HG02759 (cell line): ENCODE measurements around the gene CSH2.
A peak's percentile ranks its signal among the peaks of the same experiment; 100 is the strongest.
"Not testable (repeated sequence)": the region's sequence is repeated elsewhere in the genome, so short reads cannot be mapped to it uniquely, and the experiment has no call there.

ENCODE experiments used
- ATAC-seq: cut with Tn5 transposase; IDR thresholded peaks from one replicate; pipeline ENCODE4 v1.9.1; 2021; ENCODE audit warnings: mild to moderate bottlenecking, moderate library complexity; ENCODE audit not compliant: unreplicated experiment

The CSH2 gene

DNA sequence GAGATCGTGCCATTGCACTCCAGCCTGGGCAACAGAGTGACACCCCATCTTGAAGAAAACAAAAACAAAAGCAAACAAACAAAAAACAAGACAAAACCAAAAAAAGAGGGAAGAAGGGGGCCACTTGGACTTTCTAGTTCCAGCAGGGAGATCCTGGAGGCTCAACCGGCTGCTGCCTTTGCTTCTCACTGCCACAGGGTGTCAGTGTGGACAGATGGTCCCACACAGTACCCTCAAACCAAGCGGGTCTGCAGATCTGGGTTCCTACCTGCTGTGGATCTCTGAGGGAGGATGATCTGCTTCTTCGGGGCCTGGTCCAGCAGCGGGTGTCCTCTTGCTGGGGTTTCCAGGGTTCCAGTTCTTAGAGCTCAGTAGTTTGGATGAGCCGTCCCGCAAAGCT is 6.9 kb downstream of the CSH2 start:
- ATAC-seq, result not testable (repeated sequence)

DNA sequence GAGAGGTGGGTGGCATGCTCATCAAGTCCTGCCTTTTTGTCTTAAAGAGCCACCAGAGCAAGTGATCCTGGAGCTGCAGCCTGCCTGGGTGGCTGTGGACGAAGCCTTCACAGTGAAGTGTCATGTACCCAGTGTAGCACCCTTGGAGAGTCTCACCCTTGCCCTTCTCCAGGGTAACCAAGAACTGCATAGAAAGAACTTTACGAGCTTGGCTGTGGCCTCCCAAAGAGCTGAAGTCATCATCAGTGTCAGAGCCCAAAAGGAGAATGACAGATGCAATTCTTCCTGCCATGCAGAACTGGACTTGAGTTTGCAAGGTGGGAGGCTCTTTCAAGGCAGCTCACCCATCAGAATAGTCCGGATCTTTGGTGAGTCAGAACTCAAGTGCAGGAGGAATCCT is 14.2 kb downstream of the CSH2 start:
- ATAC-seq, result no peak

DNA sequence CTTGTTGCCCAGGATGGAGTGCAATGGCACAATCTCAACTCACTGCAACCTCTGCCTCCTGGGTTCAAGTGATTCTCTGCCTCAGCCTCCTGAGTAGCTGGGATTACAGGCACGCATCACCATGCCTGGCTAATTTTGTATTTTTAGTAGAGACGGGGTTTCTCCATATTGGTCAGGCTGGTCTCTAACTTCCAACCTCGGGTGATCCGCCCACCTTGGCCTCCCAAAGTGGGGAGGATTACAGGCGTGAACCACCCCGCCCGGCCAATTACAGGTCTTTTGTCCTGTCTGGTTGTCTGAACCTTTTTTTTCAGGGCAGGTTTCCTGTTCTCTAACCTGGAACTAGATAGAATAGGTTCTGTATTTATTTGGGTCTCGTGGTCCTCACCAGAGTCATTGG is 17.1 kb downstream of the CSH2 start:
- not testable (repeated sequence) for ATAC-seq

DNA sequence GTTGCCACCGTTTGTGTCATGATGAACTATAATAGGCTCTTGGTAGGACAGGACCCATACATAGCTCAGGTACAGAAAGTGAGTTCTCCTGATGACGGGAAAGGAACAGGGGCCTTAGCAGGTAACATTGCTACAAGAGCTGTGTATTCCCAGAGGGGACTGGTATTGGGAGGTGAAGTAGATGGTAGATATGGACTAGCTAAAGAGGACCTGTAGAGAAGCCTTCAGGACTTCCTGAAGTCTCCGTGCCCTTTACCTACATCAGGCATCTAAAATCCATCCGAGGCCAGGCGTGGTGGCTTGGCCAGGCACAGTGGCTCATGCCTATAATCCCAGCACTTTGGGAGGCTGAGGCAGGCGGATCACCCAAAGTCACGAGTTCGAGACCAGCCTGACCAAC is 18.3 kb downstream of the CSH2 start:
- ATAC-seq, result no peak

DNA sequence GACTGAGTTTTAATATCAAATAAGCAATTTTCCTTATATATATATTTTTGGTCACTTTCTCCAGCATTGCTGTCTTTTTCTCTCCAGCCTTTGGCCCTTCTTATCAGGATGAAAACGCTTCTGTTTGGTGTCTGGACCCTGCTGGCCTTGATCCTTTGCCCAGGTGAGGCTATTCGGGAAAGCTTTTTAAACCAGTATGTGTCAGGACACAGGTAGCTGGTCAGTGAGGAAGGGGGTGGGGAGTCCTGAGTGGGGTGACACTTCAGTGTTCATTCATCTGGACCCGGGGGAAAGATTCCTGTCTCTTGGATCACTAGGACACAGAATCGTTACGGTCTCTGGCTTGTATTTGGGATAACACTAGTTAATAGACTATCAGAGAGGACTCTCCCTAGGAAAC is 18.8 kb downstream of the CSH2 start:
- ATAC-seq, result no peak

DNA sequence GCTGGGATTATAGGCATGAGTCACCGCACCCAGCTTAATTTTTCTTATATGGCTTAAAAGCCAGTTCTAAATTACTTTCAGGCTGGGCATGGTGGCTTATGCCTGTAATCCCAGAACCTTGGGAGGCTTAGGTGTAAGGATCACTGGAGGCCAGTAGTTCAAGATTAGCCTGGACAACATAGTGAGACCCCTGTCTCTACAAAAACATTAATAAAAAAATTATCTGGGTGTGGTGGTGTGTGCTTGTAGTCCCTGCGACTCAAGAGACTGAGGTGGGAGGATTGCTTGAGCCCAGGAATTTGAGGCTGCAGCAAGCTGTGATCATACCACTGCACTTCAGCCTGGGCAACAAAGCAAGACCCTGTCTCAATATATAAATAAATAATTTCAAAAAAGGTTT is 20.2 kb downstream of the CSH2 start:
- no peak for ATAC-seq

DNA sequence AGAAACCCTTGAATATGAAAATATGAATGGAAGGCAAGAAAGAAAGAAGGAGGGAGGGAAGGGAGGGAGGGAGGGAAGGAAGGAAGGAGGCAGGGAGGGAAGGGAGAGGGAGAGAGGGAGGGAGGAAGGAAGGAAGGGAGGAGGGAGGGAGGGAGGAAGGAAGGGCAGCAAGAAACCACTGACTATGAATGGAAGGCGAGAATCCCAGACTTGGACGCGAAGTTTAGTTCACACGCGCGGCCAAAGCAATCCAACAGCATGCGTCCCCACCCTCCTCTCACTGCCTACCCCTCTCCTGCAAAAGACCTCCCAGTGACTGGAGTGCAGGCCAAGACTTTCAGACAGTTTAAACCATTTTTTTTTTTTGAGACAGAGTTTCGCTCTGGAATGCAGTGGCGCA is 23.1 kb downstream of the CSH2 start:
- no peak for ATAC-seq

DNA sequence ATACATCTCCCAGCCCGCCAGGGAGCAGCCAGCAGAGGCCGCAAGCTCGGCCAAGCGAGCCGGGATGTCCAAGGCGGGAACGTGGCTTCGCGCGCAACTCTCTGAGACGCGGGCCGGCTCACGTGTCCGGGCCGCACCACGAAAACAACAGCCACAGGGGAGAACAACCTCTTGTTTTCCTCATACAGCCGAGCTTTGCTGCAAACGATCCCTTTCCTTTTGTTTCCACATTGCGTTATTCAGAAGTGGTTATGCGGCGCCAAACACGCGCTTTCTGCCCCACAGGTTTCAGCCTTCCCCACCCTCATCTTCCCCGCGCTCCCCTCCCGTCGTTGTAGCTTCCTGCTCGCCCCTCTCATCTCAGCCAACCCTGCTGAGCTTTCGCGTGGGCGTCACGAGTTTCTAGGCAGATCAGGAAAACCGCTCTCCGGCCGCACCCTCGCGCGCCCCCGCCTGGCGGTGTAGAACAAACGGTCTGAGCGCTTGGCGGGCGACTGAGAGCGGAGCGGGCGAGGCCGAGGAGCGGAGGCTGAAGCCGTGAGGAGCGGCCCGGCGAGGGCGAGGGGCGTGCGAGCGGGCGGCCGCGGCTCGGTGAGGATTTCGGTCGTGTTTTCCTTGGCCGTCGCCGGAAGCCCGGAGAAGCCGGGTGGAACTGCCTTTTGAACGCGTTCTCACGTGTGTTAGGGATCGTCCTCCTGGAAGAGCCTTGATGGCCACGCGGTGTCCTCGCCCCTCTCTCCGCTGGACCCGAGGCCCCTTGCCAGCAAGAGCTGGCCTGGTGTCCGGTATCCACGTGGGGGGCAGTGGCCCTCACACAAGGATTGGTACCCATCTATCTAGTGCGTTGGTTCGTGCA is 24.4 kb downstream of the CSH2 start:
- peak; percentile 93 for ATAC-seq

DNA sequence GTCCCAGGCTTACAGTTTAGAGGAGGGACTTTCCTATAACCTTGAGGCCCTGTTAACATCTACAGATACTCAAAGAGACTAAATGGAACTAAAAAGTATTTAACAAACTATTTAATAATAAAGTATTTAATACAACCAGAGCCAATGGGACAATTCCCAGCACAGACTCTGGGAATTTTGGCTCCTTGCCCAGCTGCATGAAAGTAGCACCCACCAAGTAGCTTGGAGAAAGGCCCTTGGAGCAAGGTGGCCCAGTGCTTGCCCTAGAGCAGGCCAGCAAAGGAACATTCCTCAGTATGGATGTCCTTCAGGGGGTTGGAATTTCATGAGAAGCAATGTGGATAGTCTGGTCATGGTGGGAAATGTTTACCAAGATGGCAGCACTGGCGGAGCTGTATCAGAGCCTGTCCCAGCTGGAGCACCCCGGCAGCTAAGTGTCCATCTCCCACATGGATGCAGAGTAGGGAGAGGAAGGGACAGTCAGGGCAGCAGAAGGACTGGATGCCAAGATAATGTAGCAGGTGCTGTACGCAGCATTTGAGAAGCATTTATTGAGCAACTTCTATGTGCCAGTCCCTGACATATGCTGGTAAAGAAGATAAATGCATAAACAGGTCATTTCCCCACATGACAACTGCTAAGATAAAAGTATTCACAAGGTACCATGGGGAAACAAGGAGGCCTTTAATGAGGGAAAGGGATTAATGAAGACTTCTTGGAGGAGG is 25.8 kb downstream of the CSH2 start:
- no peak for ATAC-seq

DNA sequence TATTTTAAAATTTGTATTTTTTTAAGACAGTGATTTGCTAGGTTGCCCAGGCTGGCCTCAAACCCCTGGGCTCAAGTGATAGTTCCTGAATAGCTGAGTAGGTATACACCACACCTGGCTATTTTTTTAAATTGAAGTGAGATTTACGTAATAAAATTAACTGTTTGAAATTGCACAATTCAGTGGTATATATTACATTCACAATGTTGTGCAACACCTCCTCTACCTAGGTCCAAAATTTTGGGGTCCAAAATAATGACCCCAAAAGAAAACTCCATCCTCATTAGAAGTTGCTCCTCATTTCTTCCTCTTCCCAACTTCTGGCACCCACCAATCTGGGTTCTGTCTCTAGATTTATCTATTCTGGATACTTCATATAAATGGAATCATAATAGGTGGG is 28.0 kb downstream of the CSH2 start:
- no peak for ATAC-seq

DNA sequence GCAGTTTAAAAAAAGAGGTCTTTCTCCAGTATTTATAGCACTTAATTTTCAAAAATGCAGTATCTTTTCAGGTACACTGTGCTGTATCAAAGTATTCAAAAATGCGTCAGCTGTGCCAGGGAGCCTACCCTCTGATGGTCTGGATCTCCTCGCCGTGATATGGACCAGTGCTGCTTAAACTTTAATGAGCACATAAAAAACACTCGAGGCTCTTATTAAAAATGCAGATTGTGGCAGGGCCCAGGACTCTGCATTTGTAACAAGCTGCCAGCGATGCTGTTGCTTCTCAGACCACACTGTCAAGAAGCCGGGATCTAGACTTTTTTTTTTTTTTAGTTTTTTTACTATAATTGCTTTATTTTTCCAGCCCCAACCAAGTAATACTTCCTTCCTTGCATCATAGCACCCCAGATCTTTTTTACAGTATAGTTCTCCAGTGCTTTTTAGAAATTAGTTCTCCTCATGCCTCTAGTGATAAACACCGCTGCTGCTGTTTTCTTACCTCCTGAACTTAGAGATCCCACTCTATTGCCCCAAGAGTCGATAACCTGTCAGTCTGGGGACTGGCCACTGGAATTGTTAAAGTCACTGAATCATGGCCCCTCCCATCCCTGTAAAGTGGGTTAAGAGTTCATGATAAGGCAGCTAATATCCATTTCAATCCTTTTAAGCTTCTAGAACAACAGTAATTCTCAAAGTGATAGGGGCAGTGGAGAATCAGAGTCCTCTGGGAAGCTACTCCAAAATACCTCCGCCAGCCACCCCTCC is 29.4 kb downstream of the CSH2 start:
- no peak for ATAC-seq

DNA sequence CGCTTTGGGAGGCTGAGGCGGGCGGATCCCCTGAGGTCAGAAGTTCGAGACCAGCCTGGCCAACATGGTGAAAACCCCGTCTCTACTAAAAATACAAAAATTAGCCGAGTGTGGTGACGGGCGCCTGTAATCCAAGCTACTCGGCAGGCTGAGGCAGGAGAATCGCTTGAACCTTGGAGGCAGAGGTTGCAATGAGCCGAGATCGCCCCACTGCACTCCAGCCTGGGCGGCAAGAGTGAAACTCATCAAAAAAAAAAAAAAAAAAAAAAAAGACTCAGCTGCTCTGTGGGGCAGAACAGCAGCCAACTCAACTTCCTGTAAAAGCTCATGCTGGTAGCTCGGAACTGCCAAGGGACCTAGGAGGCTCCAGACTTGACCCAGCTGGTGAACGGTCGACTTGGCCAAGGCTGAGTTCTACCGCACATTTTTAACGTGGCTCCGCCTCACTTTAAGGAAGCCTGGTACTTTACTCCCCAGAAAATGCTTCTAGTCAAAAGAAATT is 30.0 kb downstream of the CSH2 start:
- not testable (repeated sequence) for ATAC-seq

DNA sequence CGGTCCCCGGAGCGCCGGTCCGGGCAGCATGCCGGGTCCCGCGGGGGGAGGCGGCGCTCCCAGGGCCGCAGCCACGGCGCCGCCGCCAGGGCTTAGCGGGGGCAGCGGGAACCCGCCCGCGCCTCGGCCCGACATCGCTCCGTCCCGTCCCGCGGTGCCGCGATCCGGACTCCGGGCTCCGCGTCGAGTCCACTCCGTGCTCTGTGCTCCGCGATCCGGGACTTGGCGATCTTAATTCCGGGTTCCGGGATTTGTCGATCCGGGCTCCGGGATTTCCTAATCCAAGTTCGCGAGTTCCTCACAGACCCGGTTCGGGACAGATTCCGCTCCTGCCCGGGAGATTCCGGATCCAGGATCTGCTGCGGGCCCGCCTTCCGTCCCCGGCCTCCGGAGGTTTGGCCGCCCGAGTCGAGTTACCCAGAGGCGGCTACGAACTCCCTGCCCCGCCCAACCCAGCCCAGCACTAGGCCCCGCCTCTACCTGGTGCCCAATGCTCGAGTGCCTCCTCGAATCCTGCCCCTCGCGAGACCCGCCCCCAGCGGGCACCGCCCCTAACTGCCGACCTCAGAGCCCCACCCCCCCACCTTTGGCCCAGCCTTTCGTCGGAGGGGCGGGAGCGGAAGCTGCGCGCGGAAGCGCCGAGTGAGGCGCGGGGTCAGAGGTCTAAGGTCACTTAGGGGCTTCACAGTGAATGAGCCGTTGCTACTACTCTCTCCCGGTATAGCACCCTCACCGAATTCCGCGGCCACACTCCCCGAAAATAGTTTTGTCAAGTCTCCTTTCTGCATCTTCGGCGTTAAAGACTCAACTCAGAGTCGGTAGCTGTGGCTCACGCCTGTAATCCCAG is 30.7 kb downstream of the CSH2 start, which contains the start of gene SMARCD2:
Gene SMARCD2, minus strand, starts transcription at position 146 of the 847 bp plus-strand sequence. Its CDS starts 11 bp downstream, at position 135.
- peak; percentile 81 for ATAC-seq

DNA sequence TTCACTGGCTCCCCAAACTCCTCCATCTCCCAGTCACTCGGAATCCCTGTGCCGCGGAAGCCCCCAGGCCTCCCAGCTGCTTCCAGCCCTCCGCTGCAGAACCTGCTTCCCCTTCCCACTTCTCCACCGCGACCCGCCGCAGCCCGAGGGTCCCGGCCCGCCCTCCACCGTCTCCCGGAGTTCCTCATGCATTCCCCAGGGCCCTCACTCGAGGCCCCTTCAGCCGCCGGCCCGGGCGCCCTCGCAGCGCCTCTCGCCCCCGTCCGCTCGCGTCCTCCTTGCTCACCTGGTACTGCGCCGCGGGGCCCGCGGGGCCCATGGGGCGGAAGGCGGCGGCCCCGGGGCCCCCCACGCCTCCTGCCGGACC is 31.3 kb downstream of the CSH2 start:
- peak; percentile 32 for ATAC-seq

DNA sequence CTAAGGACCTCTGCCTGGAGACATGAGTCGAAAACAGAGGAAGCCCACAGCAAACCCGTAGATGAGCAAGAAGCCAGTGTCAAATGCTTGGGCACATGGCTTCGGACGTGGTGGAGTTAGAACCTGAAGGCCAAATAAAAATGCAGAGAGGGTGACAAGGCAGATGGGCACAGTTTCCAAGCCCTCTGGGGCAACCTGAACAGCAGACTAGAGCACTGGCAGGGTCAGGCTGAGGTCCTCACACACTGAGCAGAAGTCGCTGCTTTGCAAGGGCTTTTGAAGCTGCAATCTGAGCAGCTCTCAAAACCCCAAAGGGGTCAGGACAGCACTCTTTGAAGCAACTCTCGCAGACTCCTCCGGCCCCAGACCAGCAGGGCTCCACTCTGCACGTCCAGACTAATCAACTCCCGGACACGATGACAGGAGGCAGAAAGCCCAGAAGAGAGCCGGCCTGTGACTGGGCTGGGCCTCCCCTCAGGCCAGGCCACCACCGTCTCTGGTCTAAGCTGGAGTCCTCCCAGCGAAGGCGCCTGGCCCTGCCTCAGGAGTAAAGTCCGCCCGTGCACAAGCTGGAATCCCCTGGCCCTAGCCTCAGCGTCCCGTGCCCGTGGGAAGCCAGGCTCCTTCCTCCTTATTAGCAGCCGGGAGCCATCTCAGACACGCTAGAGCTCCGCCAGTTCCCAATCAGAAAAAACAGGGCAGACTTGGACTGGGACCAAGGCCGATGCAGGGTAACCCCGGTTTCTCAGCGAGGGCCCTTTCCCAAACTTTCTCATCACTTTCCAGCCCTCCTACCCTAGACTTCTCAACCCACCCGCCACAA is 31.9 kb downstream of the CSH2 start:
- ATAC-seq, result no peak

DNA sequence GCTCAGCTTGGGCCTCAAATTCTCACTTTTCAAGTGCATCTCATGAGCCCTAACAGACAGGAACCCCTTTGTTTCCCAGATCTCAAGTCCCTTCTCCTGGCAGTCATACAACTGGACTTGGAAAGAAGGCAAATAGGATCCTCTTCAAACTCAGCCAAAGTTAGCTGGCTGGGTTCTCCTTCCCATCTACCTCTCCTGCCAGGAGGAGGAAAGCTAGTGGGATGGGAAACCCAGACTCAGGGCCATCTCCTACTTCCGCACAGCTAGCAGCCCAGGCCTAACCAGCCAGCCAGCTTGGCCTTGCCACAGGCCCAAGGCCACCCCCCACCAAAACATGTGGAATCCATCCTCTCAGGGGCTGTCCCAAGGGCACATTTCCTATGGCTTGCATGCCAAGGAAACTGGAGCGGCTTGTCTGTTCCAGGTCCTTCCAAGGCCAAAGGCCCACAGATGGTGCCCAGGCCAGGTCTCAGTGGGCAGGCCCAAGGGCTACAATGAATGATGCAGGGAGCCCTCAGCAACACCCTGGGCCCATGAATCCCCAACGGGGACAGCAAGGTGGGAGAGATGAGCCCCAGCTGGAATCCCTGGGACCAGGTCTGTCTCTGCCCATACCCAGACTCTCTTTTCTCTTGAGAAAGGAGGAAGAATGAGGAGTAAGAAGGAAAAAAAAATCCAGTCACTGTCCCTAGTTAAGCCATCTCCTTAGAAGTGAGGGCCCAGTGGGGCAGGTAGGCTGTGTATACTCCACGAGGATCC is 32.7 kb downstream of the CSH2 start:
- no peak for ATAC-seq

DNA sequence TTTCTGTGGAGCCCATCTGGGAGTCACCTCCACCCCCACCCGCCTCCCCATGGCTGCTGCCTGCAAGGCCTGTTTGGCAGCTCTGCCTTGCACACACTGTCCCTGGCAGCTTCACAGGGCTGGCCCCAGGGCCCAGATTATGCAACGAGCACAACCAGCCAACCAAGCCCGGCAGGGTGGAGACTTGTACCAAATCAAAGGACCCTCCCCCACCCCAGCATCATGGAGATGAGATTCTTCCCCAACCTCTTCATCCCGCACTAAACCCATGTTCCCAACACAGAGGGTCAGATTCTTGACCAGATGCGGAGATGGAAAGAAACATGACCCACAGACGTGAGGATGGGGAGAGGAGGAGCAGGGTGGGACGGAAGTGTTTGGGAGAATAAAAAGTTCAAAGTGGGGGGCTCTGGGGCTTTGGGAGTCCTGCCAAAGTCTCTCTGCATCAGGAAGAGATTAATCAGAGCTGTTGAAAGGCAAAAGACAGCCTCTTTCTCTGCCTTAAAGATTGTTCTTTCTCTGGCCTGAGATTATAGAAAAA is 34.8 kb downstream of the CSH2 start:
- ATAC-seq, result no peak

DNA sequence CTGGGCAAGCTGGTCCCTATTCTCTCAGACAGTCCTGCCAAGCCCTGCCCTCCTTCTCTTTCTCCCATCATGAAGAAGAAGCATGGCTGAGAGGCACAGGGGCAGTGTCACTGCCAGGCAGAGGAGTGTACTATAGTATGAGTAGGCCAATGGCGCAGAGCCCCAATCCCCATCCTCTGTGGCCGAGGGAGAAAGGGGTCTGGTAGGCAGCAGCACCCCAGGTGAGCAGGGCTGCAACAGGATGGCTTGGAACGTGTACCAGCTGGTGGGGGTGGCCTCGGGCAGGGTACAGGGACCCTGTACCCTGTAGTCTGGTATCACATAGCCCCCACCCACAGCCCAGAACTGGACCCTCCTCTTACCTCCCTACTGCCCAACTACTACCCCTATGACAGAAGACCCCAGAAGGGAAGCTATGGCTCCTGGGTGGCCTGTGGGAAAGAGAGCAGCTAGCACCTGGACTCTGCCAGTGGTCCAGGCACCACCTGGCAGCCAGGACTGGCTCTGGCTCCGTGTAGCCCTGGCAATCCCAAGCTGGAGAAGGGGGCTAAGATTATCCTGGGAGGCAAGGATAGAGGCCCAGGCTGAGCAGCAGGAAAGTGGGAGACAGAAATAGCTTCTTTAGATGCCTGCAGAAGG is 35.4 kb downstream of the CSH2 start:
- ATAC-seq, result no peak
